Measurements from ENCODE around the gene GLIPR1. TPM values are rescaled to one million over a fixed set of nuclear protein-coding genes. Genes with fewer than 3 reads are reported as not detected.

The GLIPR1 gene
- total RNA-seq, 1 donor from 2014 or later = 38.2 TPM

DNA sequence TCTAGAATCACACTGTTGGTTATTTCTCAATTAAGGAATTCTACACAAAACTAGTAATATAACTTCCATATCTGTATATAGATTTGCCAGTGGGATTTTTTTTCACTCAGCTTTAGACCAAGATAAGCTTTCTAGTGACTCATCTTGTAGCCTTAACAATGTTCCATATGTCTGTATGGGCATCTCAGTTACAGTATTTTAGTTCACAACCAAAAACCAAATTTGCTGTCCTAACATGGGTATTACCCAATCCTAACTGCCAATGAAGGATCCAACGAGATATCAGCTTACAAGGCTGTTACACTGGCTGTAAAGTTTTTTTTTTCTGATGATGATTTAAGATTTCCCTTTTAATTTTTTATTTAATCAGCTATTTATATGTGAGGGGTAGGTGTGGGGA, 62.4 kb downstream of the GLIPR1 start:
- DNase-seq (no peak), ATAC-seq (no peak)
- no peaks in the 10 kb centered on the region for H3K36me3 ChIP-seq
- no peaks in the 10 kb centered on the region for H3K27me3 ChIP-seq
- no peak overlapping the region for H3K27ac ChIP-seq
- no peaks in the 10 kb centered on the region for H3K4me1 ChIP-seq
- H3K9me3 ChIP-seq = no peaks in the 10 kb centered on the region
- TF ChIP-seq, protein P1, sequence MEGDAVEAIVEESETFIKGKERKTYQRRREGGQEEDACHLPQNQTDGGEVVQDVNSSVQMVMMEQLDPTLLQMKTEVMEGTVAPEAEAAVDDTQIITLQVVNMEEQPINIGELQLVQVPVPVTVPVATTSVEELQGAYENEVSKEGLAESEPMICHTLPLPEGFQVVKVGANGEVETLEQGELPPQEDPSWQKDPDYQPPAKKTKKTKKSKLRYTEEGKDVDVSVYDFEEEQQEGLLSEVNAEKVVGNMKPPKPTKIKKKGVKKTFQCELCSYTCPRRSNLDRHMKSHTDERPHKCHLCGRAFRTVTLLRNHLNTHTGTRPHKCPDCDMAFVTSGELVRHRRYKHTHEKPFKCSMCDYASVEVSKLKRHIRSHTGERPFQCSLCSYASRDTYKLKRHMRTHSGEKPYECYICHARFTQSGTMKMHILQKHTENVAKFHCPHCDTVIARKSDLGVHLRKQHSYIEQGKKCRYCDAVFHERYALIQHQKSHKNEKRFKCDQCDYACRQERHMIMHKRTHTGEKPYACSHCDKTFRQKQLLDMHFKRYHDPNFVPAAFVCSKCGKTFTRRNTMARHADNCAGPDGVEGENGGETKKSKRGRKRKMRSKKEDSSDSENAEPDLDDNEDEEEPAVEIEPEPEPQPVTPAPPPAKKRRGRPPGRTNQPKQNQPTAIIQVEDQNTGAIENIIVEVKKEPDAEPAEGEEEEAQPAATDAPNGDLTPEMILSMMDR (IDR thresholded peaks at IDR 0.05) = no peak
- intact Hi-C loops (cut with DNase I) = no loop called here
- H3K4me3 ChIP-seq = no peak overlapping the region

DNA sequence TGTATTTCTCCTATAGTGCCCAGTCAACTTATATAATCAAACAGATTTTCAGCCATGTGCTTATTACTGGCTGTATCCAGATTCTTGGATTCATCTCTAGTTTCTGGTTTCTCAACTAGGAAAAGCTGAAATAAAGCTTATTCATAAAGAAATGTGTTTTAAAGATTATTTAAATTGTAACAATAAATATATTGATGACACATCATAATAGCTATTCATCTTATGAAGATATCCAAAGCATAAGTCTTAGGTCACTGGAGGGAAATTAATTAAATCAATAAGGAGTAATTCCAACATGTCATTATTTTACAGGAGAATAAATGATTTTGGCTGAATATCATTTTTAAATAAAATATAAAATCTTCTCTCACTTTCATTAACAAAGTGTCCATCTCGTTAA, 63.0 kb downstream of the GLIPR1 start:
- Histone ChIP-seq H3K4me3 (no peak overlapping the region), H3K4me1 (no peaks in the 10 kb centered on the region), H3K27me3 (no peaks in the 10 kb centered on the region), H3K27ac (no peak overlapping the region), H3K36me3 (no peaks in the 10 kb centered on the region), H3K9me3 (no peaks in the 10 kb centered on the region)
- intact Hi-C loops (cut with DNase I) = no loop called here
- TF ChIP-seq, protein P1 (IDR thresholded peaks at IDR 0.05) = no peak
- no peak for DNase-seq
- ATAC-seq = no peak

DNA sequence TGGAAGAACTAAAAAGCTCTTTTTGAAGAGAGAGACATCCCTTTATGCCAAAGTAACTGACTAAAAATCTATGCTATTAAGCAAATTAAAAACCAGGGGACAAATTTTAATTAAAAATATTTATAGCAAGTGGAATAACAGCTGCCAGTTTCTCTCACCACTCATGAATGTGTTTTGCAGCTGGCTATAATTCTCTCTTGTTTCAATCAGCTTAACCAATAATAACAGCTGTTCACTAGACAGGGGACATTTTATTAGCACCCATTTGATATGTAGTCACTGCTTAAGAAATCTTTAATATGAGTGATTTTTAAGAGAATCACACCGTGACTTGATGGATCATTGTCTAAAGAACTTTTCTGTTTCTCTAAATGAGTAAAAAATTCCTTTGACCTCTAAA, 65.1 kb downstream of the GLIPR1 start:
- H3K27me3 ChIP-seq = no peaks in the 10 kb centered on the region
- DNase-seq (no peak), ATAC-seq (no peak)
- intact Hi-C loops (cut with DNase I) = no loop called here
- H3K36me3 ChIP-seq = no peaks in the 10 kb centered on the region
- peaks cover 8% of the 10 kb centered on the region for H3K4me1 ChIP-seq
- H3K27ac ChIP-seq = no peak overlapping the region
- H3K4me3 ChIP-seq = no peak overlapping the region
- H3K9me3 ChIP-seq = no peaks in the 10 kb centered on the region
- TF ChIP-seq, protein P1 (IDR thresholded peaks at IDR 0.05) = no peak

DNA sequence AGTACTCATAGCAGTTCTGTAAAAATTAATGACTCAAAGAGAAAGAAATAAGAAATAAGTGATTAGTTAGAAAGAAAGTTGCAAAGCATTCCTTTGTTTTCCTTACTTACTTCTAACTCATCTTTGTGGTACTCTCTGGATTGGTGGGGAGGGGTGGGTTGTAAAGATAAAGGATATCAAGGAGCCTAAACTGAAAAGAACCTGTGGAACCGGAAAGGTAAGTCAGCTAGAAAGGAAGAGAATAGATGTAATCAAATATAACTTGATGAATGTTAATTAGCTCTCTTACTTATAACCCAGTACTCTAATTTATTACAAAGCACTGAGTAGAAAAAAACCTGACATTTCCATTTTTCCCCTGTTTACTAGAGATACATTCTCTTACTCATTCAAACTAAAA, 68.3 kb downstream of the GLIPR1 start:
- no peak overlapping the region for H3K4me3 ChIP-seq
- H3K4me1 ChIP-seq = peaks cover 9% of the 10 kb centered on the region
- no peaks in the 10 kb centered on the region for H3K36me3 ChIP-seq
- H3K27me3 ChIP-seq = no peaks in the 10 kb centered on the region
- no peaks in the 10 kb centered on the region for H3K9me3 ChIP-seq
- intact Hi-C loops (cut with DNase I) = no loop called here
- no peak overlapping the region for H3K27ac ChIP-seq
- TF ChIP-seq, protein P1 (IDR thresholded peaks at IDR 0.05) = no peak
- no peak for ATAC-seq
- DNase-seq = no peak

DNA sequence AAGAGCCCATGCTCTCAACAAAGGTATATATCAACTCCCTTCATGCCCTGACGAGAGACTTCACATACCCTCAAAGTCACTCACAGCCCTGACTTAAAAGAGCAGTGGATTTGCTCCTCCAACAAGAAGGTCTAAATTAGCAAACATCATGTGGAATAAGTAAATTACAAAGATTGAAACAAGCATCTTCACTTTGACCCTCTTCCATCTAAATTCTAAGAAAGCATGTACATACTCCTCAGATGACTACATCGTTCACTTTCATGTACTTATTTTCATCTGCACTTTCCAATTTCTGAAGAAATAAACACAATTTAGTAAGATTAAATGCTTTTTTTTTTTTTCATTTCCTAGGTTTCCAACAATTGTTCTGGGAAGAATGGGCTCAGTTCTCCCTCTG, 69.4 kb downstream of the GLIPR1 start:
- TF ChIP-seq, protein P1 (IDR thresholded peaks at IDR 0.05) = no peak
- no peaks in the 10 kb centered on the region for H3K27me3 ChIP-seq
- DNase-seq = no peak
- H3K4me3 ChIP-seq = no peak overlapping the region
- ATAC-seq = no peak
- peaks cover 15% of the 10 kb centered on the region for H3K4me1 ChIP-seq
- H3K9me3 ChIP-seq = no peaks in the 10 kb centered on the region
- H3K36me3 ChIP-seq = no peaks in the 10 kb centered on the region
- no peak overlapping the region for H3K27ac ChIP-seq
- intact Hi-C loops (cut with DNase I) = no loop called here
